ENCODE data around the gene TXLNB.
A peak's percentile ranks its signal among the peaks of the same experiment; 100 is the strongest.
"Not testable (repeated sequence)": the region's sequence is repeated elsewhere in the genome, so short reads cannot be mapped to it uniquely, and the experiment has no call there.

Gene TXLNB

DNA sequence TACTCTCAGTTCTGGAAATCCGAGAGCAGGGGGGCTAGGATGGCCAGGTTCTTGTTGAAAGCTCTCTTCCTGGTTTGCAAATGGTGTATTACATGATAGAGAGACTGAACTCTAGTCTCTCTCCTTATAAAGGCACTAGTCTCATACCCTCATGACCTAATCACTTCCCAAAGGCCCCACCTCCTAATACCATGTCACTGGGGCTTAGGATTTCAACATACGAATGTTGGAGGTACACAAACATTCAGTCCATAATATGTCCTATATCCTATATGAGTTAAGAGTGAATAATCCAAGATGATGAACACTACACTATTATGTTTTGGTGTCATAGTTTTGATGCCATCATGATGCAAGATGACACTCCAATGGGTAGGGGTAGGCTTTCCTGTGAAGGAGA is 20.0 kb upstream of the TXLNB start:
- DNase-seq (ENCODE audit: low read depth) = peak; percentile 40

DNA sequence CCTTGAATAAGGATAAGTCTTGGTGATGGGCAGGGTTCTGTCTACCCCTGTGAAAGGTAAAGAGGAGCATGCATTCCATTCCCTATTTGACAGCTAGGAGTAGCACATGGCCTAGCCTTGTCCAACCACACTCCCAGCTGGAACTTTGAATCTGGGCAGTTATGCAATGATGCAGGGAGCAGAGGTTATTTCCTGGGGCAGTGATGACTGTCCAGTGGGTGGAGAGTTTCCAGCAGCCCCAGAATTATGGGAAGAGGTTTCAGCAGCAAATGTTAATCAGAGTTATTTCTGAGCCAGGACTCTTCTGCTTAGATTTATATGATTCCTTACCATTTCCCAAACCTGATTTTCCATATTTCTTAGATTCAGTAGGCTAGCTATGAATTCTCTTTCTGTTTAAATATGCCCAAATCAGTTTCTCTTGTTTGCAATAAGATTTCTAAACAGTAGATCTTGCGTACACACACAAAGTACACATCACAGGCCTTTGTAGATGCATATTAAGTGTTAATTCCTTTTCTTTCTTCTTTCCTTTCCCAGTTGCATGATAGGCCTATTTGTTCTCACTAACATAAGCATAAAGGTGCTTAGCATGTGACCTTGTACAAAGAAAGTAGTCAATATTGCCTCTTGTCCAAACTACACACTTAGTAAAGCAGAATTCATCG is 17.3 kb upstream of the TXLNB start:
- DNase-seq (ENCODE audit: low read depth) = peak; percentile 85

DNA sequence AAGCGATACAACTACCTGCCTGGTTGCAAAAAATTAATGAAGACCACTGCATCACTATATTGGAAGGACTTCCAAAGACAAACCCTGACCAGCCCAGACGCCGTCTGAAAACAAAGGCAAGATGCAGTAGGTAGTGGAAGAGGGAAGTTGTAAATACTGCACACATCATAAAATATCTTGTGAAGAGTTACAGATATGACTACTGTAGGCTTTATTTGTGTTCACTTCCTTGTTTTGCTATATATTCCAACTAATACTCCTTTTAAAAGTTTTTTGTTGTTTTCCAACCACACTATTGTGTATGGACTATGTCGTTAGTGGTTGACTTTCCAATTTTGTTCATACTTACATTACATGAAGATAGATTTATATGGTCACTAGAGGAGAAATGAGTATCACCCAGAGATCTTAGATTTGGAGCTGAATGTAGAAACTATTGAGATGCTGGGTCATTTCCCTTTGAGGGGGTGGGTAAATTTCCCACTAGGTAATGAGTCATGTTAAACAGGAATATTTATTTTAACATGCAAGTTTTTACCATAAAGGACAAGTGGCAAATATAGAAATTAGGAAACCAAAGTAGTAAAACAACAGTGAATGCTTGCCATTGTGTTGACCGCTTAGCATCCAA is 16.6 kb upstream of the TXLNB start:
- DNase-seq (ENCODE audit: low read depth) = peak; percentile 43

DNA sequence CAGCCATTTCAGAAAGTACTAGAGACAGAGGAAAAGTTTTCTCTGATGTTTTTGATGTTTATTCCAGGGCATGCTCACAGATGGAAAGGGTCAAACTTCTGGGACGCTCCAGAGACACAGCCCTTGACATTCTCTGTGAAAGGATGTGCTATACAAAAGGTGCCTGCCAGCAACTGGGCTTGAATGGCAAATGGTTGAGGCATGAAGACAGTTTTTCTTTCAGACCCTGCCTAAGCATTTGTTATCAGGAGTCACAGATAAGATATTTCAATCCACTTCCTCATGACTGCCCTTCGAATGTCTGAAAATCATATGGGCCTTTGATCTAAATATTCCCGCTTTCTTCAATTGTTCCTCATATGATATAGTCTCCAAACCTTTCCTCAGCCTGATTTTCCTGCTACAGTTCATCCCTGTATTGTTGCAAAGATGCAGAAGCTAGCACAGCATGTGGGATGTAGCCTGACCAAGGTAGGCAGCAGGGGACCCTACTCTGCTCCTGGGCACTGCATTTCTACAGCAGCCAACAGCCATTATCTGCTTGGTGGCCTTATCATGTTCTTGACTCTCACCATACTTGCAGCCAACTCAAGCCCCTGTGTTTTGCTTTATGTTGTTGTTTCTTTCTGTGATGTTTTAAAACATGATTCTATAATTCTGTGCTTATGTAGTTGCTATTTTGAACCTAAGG is 14.6 kb upstream of the TXLNB start:
- DNase-seq (ENCODE audit: low read depth) = no peak

DNA sequence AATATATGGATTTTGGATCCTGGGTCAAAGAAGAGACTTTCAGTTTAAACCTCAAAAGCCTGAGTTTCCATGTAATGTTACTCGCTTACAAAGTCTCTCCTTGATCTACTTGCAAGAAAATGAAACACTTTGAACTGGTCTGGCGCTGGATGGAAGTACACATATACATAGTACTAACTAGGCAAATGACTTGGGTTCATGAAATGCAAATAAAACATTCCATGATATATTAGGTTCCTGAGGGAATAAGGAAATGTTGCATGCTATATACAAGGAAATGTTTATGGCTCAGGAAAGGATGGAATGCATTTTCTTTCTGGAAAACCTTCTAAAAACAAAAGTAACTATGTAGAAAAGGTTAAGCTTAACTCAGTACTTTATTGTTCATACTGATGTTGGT is 11.4 kb upstream of the TXLNB start:
- no peak for DNase-seq (ENCODE audit: low read depth)

DNA sequence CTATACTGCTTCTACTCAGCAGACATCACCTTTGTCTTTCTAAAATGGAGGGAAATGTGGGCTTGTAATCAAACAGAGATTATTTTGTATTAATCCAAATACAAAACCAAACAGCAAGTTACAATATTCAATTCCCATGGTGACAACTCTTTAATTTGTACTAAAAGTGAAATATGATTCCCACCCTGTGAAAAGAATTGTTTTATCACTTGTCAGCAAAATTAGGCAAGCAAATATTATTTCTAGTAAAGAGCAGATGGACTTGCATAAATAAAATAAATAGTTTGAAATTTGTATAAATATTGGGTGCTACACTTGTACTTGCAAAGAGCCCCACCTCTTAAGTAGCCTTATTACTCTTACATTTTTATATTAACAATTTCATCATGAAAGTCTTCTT is 6.1 kb upstream of the TXLNB start:
- no peak for DNase-seq (ENCODE audit: low read depth)

DNA sequence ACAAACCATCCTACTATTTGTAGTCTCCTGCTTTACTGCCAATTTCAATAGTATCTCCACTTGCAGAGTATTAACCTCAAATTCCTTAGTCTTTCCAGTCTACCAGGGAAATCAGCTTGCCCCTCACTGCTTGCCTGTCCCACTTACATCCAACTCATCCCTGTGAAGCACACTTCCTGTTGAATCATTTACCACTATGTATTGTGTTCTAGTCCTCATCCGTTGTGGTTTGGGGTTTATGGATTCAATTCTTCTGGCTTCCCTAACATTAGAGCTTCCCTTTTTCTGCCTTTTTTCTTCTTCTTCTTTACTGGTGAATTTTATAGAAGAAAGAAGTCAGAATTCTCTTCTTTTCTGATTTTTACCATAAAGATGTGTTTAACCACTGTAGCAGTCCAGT is 5.1 kb upstream of the TXLNB start:
- DNase-seq (ENCODE audit: low read depth) = peak; percentile 70

DNA sequence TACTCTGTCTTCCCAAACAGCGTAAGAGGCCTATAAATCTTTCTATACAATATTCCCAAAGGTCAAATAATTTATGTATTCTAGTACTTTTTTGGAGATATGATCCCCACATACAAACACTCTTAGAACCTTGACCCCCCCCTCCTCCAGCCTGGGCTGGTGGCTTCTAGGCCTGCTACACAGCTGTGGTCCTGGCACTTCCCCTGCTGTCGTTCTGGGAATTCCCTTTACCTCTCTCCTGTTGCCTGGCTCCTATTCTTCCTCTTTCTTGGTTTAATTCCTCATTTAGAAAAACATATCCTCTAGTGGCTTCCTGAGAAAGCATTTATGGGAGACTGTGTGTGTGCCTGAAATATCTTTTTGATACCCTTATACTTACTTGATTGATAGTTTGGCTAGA is 4.1 kb upstream of the TXLNB start:
- DNase-seq (ENCODE audit: low read depth) = no peak

DNA sequence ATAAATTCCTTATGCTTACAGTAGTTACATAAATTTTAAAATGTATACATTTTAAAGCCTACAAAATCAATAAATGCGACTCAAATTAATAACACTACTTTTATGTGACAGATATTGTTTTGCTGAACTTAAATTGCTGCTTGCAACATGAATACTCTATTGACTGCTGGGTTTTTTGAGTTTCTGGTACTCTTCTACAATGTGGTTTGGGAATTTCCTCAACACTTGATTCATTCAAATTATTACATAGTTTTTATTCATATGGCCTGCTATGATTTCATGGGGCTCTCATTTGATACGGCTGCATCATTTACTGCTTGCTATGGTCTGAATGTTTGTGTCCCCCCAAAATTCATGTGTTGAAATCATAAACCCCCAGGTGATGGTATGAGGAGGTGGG is 2.3 kb upstream of the TXLNB start:
- no peak for DNase-seq (ENCODE audit: low read depth)

DNA sequence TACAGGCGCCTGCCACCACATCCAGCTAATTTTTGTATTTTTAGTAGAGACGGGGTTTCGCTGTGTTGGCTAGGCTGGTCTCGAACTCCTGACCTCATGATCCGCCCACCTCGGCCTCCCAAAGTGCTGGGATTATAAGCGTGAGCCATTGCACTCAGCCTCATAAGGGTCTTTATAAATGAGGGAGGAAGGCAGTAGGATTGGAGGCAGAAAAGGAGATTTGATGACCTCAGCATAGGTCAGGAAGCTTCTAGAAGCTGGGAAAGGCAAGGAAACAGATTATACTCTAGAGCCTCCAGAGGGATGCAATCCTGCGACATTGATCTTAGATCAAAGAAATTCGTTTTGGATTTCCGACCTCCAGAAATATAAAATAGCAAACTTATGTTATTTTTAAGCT is 1.4 kb upstream of the TXLNB start:
- not testable (repeated sequence) for DNase-seq (ENCODE audit: low read depth)

DNA sequence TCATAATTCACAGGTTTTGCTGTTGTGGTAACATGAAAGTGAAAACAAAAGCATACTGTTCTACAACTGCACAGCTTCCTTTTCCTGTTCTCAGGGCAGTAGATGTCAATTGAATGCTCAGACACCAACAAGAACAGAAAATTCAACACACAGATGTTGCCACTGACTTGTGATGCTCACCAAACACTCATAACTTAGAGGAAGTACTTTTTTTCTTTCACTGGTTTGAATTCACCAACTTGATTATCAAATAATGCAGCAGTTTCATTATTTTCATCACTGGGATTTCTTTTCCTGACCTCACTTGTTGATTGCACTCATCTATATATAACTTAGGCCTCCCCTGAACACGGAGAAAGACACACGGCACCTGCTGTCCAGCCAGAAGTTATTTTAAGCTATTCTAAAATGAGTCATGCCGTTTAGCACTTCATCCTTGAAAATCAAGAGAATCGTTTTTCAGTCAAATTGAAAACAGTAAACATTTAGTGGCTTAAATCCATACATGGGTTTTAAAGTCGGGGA is 949 bp downstream of the TXLNB start:
- DNase-seq (ENCODE audit: low read depth) = peak; percentile 53

DNA sequence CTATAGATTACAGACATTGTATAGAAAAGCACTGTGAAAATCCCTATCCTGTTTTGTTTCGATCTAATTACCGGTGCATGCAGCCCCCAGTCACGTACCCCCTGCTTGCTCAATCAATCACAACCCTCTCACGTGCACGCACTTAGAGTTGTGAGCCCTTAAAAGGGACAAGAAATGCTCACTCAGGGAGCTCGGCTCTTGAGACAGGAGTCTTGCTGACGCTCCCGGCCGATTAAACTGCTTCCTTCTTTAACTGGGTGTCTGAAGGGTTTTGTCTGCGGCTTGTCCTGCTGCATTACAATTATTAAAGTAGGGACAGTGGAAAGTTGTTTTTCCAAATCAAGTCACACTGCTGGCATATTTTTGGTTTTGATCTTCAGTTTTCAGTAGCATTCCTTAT is 2.6 kb downstream of the TXLNB start:
- DNase-seq (ENCODE audit: low read depth) = no peak

DNA sequence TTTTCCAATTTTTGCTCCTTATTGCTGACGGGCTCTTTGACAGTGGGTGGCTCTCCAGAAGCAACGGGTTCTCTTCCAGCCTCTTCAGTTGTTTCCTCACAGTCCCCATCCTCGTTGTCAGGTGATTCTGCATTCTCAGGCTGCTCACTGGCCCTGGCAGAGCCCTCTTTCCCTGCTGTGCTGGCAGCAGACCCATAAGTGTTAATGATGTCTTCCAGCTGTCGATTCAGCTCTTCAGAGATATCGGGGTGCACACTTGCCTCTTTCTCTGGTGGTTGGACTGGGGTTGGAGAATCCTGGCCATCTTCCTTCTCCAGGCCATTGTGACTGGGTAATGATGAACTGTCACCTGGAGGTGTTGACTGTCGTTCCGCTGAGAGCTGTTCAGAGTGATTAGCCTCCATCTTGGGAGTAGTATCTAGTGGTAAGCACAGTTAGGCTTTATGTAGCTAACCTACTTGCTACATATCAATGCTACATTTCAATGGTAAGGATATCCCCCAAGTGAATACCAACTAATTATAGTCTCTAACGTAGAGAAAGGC is 3.2 kb downstream of the TXLNB start:
- DNase-seq (ENCODE audit: low read depth) = no peak

DNA sequence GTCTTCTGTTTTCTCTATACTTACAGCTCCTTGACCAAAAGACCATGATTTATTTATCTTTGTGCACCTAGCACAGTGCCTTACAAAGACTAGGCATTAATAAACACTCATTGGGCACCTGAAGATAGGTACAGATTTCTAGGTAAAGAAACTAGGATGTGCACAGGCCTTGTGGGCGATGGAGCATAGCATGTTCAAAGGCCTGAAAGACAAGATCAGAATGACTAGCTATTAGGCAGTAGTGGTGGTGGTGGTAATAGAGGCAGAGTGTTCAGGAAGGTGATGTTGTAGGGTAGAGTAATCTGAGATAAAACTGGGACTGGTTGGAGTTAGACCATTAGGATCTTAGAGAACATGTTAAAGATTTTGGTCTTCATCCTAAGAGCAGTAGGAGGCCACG is 3.9 kb downstream of the TXLNB start:
- no peak for DNase-seq (ENCODE audit: low read depth)

DNA sequence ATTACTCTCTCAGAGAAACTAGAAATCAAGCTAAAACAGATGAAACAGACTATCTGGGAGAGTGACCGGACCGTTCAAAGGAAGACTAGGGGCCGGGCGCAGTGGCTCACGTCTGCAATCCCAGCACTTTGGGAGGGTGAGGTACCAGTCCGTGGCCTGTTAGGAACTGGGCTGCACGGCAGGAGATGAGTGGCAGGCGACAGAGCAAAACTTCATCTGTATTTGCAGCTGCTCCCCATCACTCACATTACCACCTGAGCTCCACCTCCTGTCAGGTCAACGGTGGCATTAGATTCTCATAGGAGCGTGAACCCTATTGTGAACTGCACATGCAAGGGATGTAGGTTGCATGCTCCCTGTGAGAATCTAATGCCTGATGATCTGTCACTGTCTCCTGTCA is 5.4 kb downstream of the TXLNB start:
- DNase-seq (ENCODE audit: low read depth) = not testable (repeated sequence)

DNA sequence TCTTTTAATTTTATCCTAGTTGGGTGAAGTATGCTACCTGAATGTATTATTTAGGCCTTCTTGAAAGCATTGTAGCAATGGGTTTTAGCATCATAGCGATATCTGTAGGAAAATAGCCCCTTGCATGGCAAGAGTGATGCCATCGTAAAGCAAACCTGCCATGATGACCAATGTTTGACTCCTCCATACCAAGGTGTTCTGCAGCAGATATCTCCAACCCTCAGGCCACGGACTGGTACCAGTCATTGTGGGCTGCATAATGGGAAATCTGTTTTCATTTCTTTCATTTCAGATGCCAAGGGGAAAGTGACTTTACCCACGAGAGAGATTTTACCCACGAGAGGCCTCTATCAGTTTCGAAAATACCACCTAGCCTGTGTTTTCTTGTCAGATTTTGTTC is 6.2 kb downstream of the TXLNB start:
- DNase-seq (ENCODE audit: low read depth) = no peak

DNA sequence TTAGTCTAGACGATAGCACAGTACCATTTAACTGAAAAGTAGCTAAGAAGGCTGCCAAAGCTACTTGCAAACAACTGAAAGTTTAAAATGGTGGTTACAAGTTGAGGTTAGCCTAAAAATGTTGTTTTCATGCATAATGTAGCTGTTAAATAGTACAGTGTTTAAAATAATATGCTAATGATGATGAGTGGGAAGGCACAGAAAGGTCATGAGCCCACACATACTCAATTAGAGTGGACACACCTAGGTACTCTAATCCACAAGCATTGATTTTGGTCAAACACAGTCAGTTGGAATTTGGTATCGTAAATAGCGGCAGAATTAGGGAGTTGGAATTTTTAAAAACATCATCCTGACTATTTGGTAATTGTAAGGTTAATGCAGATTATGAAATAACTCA is 7.0 kb downstream of the TXLNB start:
- DNase-seq (ENCODE audit: low read depth) = no peak

DNA sequence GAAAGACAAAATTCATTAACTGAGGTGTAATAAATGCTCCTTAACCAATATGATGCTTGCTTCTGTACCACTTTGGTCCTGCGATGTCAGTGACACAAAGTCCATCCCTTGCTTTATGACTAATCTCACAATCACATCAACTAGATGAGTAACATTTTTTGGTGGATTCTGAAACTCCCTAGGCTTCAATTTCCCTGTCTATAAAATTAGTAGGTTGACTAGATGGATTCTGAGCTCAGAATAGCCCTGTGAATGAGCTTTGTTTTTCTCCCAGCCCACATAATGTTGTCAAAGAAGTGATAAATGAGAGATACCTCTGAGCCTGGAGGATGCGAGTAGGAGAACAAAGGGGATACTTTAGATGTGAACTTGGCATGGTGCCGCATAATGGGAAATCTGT is 9.1 kb downstream of the TXLNB start:
- DNase-seq (ENCODE audit: low read depth) = no peak

DNA sequence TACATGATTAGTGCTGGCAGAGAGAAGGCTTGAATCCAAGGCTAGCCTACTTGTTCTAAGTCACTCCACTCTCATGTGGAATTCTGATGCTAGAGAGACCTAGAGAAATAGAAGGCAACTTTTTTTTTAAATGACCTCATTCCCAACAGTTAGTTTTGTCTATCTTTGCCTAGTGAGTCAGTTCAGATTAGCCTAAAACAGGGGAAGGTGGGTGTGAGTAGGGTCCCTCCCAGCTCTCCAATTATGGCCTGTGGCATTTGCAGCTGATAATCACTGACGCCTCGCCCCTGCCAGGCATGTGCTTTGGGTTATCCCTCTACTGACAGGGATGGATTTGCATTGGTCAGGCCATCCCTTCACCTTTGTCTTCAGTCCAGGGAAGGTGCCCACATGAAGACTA is 13.6 kb downstream of the TXLNB start:
- DNase-seq (ENCODE audit: low read depth) = no peak

DNA sequence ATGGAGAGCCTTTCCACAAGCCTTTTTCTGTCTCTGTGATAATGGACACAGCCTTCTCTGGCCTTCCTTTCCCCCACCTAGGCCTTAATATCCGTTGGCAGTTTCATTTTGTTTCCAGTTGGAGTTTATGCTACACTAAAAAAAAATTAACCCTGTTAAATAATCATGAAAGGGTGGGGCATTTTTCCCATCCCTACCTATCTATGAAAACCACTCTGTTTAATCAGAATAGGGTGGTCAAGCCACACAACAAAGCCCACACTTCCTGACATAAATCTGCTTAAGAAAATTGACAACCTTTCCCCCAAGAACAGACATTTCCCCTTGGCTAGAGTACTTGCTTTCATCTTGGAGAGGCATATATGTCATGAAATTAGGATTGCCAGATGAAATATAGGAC is 14.2 kb downstream of the TXLNB start:
- no peak for DNase-seq (ENCODE audit: low read depth)

DNA sequence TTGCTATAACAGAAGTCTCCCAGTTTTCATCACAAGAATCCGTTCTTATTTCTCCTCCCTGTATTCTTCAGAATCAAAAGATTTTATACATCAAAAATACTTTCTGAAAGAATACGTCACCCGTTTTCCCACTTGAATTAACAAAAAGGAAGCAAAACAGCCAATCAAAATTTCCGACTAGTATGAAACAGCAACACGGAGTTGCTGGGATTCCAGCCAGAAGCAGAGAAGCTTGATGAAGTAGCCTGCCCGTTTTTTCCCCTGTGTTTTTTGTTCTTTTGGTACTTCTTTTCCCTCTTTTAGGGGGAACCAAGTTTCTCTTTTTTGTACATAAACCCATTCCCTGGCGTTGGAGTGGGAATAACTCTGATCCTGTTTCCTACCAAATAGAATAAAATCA is 14.6 kb downstream of the TXLNB start:
- no peak for DNase-seq (ENCODE audit: low read depth)

DNA sequence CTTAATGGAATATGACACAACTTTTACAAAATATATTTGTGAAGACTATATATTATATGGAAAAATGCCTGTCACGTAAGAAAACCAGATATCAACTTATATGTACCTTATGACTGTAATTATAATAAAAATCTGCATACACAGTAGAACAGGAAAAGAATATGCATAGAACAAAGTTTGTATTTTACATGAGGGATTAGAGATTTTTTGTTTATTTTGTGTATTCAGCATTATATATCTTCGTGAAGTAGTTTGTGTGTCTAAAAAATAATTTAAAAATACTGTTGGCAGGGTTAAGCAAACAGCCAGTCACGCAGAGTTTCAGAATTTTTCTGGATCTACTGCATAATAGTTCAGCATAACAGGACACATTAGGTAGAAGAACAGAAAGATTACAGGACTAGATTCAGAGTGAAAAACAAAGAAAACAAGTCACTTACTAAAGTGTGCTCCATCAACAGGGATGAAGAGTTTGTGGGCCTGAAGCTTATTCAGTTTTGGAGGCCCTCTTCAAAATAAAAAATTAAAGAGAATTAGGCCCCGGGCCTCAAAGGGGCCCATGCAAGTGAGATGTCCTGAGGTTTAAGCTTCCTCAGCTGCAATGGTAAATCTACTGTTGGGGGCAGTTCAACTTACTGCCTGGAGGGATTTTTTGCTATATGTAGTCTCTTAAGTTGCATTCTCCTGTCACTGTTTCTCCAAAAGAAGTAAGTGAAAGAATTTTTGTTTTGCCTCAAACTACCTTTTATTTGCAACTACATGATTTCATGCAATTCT is 16.3 kb downstream of the TXLNB start:
- no peak for DNase-seq (ENCODE audit: low read depth)

Data from iris pigment epithelial cell (primary cell).